Kidney (tissue), 14 donors: ENCODE data around the gene FABP2. TPM values are rescaled to one million over a fixed set of nuclear protein-coding genes. Genes with fewer than 3 reads are reported as not detected.

Experiments
- DNase-seq, 5 donors: peaks; one replicate each; pipeline ENCODE4 v3.0.0-alpha.2; 2013 to 2020
- FAIRE-seq: peaks from 2 replicates; lab custom pipeline; 2012; peaks lifted over from hg19 to GRCh38; lab: Jason Lieb, UNC
- H3K27ac ChIP-seq, 2 donors: one replicate each; pipeline ENCODE4 v1.7.0; 2013; ENCODE audit warnings: low read depth in 2 of 2, low read length in 2 of 2, inconsistent platforms in 1 of 2
- H3K27me3 ChIP-seq: one replicate; pipeline ENCODE4 v1.7.1; 2013; ENCODE audit warnings: low read length, inconsistent platforms; ENCODE audit not compliant: control insufficient read depth, insufficient read depth
- H3K36me3 ChIP-seq, 3 donors: one replicate each; pipeline versions ENCODE4 v1.7.0 to v1.7.1; 2013; ENCODE audit warnings: low read length in 3 of 3, control low read depth in 1 of 3, inconsistent platforms in 1 of 3; ENCODE audit not compliant: insufficient read depth in 3 of 3, control insufficient read depth in 2 of 3
- H3K4me1 ChIP-seq, 3 donors: one replicate each; pipeline versions ENCODE4 v1.7.0 to v1.7.1; 2013; ENCODE audit warnings: low read length in 3 of 3, inconsistent platforms in 1 of 3, low read depth in 1 of 3; ENCODE audit not compliant: control insufficient read depth in 2 of 3, insufficient read depth in 2 of 3
- H3K4me3 ChIP-seq, 3 donors: one replicate each; pipeline versions ENCODE4 v1.7.0 to v1.8.1; 2013; ENCODE audit warnings: low read length in 3 of 3, control low read depth in 1 of 3, inconsistent platforms in 1 of 3
- H3K9ac ChIP-seq, 3 donors: one replicate each; pipeline versions ENCODE4 v1.7.0 to v1.7.1; 2013; ENCODE audit warnings: low read length in 3 of 3, control low read depth in 1 of 3, inconsistent platforms in 1 of 3
- H3K9me3 ChIP-seq, 3 donors: one replicate each; pipeline versions ENCODE4 v1.7.0 to v1.7.1; 2013; ENCODE audit warnings: low read length in 3 of 3, control low read depth in 1 of 3, inconsistent platforms in 1 of 3; ENCODE audit not compliant: control insufficient read depth in 2 of 3, insufficient read depth in 1 of 3
- intact Hi-C: fragments of 100-400 bp; cut with DNase I; formaldehyde crosslinking; loops from one replicate; pipeline ENCODE4 v1.11.1; 2022
- polyA plus RNA-seq: library from polyadenylated mRNA; stranded (reverse); fragments of 350-450 nt; fragmentation: Illumina TruSeq; extraction: RNeasy Lipid Tissue Mini Kit (QIAGEN cat#74804); gene quantifications from one replicate; pipeline ENCODE4 v1.2.3, GENCODE V29; 2014; ENCODE audit warnings: low read depth, low replicate concordance; ENCODE audit not compliant: insufficient read depth
- total RNA-seq: library from RNA; stranded (reverse); fragmentation: NEBNext Ultra II Directional; extraction: Animal tissue kit (Norgen Biotek cat#: 25700); gene quantifications from one replicate; pipeline ENCODE4 v1.2.1, GENCODE V29; 2021
- TF ChIP-seq, protein P1 (sequence below): IDR thresholded peaks from 3 replicates; pipeline ENCODE4 v1.5.1; 2012; ENCODE audit warnings: mild to moderate bottlenecking, moderate library complexity, borderline replicate concordance; ENCODE audit not compliant: insufficient read depth; ENCODE audit errors: extremely low read depth
- donor health status: control.
- donor health status: control.
- donor health status: control.
- donor health status: control.
- donor health status: control.
- donor health status: DM: yes; HTN: yes; CAD: no.
- donor health status: Normal renal cell carcinoma (clear cell type).

FABP2 gene
- total and polyA plus RNA-seq, 2 donors from 2014 or later, result not detected

GRCh38 chr4:119310826-119311225 lies 11.1 kb downstream of the FABP2 start:
- no peak for DNase-seq
- Histone ChIP-seq H3K27ac (no peak overlapping the region), H3K9me3 (no peaks in the 10 kb centered on the region), H3K4me1 (no peaks in the 10 kb centered on the region), H3K36me3 (no peaks in the 10 kb centered on the region), H3K9ac (no peak overlapping the region), H3K4me3 (no peak overlapping the region), H3K27me3 (no peaks in the 10 kb centered on the region)
- intact Hi-C loops, result loop anchor here (10.0 kb wide), 2 partner anchors 314 to 744 kb away; partner anchors contain the start of gene PDE5A
- TF ChIP-seq, protein P1, sequence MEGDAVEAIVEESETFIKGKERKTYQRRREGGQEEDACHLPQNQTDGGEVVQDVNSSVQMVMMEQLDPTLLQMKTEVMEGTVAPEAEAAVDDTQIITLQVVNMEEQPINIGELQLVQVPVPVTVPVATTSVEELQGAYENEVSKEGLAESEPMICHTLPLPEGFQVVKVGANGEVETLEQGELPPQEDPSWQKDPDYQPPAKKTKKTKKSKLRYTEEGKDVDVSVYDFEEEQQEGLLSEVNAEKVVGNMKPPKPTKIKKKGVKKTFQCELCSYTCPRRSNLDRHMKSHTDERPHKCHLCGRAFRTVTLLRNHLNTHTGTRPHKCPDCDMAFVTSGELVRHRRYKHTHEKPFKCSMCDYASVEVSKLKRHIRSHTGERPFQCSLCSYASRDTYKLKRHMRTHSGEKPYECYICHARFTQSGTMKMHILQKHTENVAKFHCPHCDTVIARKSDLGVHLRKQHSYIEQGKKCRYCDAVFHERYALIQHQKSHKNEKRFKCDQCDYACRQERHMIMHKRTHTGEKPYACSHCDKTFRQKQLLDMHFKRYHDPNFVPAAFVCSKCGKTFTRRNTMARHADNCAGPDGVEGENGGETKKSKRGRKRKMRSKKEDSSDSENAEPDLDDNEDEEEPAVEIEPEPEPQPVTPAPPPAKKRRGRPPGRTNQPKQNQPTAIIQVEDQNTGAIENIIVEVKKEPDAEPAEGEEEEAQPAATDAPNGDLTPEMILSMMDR, result no peak
- FAIRE-seq, result no peak

- no peaks in the 10 kb centered on the region for H3K9me3 ChIP-seq
- no peak overlapping the region for H3K27ac ChIP-seq
- no peaks in the 10 kb centered on the region for H3K4me1 ChIP-seq
- no peak overlapping the region for H3K9ac ChIP-seq
- no peak for FAIRE-seq
- no peaks in the 10 kb centered on the region for H3K36me3 ChIP-seq
- TF ChIP-seq, protein P1, result no peak
- no peak overlapping the region for H3K4me3 ChIP-seq
- intact Hi-C loops, result no loop called here
- DNase-seq, result no peak
- no peaks in the 10 kb centered on the region for H3K27me3 ChIP-seq
Observed at GRCh38 chr4:119307606-119308005, 14.3 kb downstream of the FABP2 start.

- no peak overlapping the region for H3K27ac ChIP-seq
- H3K9ac ChIP-seq, result no peak overlapping the region
- H3K27me3 ChIP-seq, result no peaks in the 10 kb centered on the region
- no peaks in the 10 kb centered on the region for H3K9me3 ChIP-seq
- intact Hi-C loops, result no loop called here
- DNase-seq (no peak), FAIRE-seq (no peak)
- TF ChIP-seq, protein P1, result no peak
- H3K4me3 ChIP-seq, result no peak overlapping the region
- H3K36me3 ChIP-seq, result no peaks in the 10 kb centered on the region
- peaks cover 0 to 3% (median 0%) of the 10 kb centered on the region in 3 donors for H3K4me1 ChIP-seq
Observed at GRCh38 chr4:119304431-119304830, 17.5 kb downstream of the FABP2 start.

DNA sequence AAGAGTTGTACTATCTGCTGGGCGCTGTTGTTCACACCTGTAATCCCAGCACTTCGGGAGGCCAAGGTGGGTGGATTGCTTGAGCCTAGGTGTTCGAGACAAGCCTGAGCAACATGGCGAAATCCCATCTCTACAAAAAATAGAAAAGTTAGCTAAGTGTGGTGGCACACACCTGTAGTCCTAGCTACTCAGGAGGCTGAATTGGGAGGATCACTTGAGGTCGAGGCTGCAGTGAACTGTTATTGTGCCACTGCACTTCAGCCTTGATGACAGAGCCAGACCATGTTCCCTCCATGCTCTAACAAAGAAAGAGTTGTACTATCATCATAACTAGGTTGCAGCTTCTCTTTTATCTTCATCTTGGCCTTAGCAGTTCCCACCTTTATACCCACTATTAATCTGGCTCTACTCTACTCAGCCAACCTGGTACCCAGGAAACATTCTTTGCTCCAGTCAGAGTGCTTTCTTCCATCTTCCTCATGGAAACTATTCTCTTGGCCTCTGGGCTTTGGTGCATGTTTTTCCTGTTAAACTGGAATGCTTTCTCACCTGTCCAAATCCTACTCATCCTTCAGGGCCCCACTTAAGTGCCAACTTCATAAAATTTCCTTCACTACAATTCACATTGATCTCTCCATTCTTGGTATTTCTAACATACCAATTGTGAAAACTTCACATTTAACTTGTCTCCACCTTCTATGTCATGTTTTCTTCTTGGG lies 18.2 kb downstream of the FABP2 start:
- Histone ChIP-seq H3K4me3 (no peak overlapping the region), H3K9me3 (no peaks in the 10 kb centered on the region), H3K9ac (no peak overlapping the region), H3K36me3 (no peaks in the 10 kb centered on the region), H3K27me3 (no peaks in the 10 kb centered on the region), H3K27ac (no peak overlapping the region), H3K4me1 (peaks cover 0 to 10% (median under 1%) of the 10 kb centered on the region in 3 donors)
- TF ChIP-seq, protein P1, result no peak
- intact Hi-C loops, result no loop called here
- no peak for FAIRE-seq
- DNase-seq, result no peak
